GM19240 (cell line): ENCODE data around the gene FOXJ1.

Experiments used
- DNase-seq: peaks from one replicate; pipeline ENCODE4 v3.0.0; 2011; ENCODE audit warnings: low spot score; ENCODE audit not compliant: insufficient read length

Gene FOXJ1

DNA sequence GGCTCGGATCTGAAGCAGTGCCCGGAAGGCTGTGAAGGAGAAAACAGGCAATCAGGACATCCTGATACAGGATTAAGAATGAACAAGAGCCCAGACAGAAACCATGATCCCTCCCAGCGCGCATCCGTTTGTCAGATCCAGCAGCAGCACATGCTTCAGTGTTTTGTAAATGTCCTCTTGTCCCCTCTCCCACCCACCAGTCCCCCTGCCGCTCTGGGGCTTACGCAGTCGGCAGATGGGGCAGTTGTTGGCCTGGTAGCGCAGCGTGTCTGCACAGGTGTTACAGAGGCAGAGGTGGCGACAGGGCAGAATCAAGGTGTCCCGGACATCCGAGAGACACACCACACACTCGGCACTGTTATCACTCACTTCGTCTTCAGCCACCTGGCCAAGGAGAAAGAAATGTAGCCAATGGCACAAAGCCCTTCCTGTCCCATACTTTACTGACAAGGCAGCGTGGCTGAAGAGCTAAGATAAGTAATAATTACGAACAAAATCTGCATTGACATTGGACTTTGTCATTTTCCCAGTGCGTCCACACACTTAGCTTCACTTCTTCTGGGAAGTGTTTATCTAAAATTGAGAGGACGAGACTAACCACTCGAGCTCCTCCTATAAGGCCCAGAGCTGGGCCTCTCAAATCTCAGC is 20.7 kb upstream of the FOXJ1 start:
- no peak for DNase-seq

DNA sequence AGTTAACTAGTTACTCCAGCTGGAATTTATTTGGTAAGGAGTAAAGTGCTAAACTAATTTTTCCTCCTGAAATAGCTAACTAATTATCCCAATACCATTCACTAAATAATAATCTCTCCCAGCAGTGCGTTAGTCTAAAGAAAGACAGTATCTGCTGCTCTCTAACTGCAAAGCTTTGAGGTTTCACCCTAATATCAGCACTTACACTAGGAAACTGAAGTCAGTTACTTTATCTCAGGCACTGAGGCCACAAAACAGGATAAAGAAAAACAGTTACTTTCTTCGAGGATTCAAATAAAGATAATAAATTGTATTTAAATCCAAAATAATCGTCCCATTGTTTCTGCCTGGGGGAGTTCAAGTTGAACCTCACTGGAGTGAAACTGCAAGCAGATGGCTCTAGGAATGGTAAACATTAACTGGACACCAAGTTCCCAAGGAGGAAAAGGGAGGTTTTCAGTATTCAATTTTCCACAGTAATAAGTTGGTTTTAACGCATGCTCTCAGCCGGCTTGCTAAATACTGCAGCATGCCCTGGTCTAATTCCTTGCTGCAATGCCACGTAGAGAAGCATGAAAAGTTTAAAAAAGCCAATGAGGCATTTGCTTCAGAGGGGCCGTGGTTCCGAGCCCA is 20.0 kb upstream of the FOXJ1 start:
- DNase-seq, result no peak

DNA sequence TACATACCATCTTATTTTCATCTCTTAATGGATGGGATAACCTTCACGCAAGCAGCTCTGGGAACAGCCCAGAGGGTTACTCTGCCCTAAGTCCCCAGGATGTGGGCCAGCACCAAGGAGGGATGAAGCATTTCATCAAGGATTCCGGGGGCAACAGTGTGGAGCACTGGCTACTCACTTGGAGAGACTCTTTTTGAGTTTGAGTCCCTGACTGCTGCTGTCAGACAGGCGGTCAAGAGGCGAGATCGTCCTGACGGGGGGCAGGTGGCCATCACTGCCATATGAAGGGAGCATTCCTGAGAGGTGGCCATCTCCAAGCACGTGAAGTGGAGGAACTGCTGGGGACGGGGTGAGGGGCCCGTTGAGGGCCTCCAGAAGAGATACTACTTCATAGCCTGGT is 18.1 kb upstream of the FOXJ1 start:
- no peak for DNase-seq

DNA sequence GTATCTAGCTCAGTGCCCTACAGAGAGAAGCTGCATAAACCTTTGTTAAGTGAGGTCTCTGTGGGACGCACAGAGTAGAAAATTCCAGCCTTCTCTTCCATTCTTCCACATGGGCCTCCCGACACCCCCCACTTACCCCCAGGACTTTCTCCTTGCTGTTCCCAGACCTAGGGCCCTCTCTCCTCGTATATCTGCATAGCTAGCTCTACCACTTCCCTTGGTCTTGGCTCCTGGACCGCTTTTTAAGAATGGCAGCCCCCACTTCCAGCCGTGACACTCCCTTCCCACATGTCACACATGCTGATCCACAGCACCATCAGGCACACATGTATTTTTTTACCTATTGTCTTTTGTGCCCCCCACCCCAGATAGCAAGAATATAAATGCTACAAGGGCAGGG is 16.7 kb upstream of the FOXJ1 start:
- no peak for DNase-seq

DNA sequence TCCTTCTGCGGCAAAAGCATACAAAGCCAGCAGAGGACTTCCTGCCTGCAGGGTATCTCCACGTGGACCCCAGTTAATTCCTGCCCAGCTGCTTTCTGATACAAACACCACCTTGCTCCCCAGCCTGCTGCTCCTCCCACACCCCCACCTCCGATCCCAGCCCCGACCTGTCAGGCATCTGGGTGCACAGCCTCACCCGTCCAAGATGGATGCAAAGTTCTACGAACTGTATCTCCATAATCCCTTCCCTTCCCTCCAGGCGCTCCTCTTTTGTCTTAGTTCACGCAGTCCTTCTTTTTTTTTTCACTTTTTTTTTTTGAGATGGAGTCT is 15.6 kb upstream of the FOXJ1 start:
- DNase-seq, result no peak

DNA sequence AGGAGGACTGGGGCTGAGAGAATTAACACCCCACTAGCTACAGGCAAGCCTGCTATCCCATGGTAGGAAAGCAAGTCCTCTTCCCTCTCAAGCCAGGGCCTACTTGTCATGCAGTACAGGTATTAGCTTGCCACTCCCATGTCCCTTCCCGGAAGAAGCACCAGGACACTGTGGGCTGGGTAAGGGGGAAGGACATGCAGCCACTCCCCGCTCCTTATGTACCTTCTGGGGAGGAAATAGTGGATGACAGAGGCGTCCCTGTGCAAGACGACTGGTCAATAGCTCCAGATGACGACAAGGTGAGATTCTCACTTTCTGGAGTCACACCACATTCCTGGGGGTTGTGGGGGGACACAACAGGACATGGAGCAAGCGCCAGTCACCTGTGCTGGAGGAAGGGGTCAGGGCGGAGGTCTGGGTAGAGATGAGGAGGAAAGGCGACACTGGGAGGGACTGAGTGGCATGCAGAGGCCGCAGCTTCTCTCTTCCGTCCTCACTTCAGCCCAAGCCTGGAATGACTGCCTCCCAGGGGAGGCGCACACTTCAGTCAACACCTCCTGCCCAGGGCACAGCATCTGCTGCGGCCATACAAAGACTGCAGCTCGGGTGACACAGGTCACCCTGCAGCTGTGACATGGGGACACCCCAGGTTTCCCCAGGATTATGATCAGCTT is 15.1 kb upstream of the FOXJ1 start:
- no peak for DNase-seq

DNA sequence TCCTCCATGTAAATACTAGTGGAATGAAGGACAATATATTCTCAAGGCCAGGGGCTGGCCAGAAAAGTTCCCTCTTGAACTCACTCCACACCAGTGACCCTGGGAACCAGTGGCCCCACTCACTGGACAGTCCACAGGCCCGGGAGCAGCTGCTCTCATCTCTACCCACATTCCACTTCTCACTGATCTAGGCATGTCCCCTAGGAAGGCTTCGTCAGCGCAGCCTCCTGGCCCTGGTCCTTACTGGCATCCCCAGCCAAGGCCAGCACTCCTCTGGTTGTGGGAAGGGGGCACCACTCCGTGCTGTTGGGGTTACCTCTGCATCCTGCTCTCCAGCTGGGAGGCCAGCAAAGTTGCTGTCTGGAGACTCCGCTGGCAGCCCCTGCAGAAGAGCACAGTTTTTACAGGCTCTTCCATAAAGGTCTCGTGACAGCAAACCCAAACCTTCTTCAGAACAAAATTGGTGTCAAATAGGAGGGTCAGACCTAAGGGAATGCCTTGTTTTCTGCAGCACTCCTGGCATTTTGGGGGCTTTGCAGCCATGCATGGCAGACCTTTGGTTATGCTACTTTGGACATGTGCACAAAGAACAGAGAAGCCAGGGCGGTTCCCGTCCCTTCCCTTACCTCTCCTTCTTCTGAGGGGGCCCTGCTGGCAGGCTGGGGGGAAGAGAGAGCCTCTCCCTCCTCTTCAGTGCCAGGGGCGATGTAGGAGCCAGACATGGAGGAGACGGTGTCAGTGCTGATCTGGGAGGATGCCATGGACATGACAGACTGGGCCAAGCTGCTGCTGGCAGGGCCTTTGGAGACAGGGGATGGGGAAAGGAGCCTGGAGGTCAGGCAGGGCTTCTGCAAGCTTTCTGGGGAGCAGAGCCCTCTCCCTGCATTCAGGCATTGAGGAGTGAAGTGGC is 14.1 kb upstream of the FOXJ1 start:
- DNase-seq, result no peak

DNA sequence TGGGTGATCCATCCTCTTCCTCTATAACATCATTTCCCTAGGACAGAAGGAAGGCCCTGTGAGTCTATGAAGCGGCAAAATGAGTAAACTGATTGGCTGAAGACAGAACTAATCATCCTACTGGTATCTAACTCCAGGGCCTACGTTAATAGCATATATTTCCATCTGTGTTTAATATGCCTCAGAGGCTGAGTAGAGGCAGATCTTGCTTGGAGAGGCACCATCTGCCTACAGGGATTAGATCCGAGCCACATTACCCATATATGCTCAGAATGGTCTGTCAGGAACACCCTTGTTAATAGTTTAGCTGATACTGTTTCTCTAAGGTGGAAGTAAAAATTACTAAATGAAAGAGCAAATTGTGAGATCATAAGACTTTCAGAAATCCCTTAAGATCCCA is 13.2 kb upstream of the FOXJ1 start:
- DNase-seq, result no peak

DNA sequence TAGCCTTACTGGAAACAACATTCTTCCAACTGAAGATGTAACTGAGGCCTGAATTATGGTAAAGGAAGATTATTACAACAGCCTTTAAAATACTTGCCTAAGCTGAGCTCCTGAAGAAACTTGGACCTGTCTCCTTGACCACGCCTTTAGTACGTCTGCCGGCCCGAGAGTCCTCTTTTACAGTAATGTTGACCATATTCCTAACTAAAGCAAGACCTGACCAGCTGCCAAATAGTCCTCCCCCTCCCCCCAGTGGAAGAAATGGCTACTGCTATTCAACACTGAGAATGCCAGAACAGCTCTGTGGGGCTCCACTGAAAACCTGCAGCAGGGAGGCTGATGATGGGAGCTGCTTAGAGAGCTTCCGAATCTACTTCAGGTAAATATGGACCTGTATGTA is 12.6 kb upstream of the FOXJ1 start:
- no peak for DNase-seq

DNA sequence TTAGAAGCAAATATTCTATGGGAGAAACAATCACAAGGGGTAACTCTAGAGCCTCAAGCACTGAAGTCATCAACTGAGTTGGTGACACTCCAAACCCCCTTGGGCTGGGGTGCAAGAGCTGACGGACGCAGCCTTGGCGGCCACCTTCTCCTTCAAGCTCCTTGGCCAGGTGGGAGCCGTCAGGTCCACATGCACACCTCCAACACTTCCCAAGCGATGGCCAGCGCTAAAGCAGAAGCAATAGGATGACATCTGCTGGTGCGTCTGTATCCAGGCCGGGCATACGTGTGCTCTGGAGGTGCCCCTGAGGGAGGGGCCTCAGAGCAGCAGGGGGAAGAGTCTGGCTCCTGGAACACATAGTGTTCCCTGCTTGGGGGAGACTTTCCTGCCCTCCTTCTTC is 12.2 kb upstream of the FOXJ1 start:
- DNase-seq, result no peak

DNA sequence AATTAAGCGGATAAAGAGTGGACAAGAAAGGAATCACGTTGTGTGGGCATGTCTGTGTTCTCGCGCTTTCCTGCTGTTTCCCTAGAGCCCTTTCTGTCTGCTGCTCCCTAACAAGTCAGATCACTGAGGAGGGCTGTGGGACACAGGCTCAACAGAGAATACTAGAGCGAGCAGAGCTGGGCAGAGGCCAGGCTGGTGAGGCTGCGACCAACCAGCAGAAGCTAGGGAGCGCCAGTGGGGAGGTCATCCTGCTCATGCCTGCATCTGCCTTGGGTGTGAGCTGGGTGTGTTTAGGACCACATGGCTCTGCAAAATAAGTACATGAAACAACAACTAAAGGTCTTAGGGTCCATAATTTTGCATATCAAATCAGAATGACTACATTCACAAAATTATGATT is 11.5 kb upstream of the FOXJ1 start:
- no peak for DNase-seq

DNA sequence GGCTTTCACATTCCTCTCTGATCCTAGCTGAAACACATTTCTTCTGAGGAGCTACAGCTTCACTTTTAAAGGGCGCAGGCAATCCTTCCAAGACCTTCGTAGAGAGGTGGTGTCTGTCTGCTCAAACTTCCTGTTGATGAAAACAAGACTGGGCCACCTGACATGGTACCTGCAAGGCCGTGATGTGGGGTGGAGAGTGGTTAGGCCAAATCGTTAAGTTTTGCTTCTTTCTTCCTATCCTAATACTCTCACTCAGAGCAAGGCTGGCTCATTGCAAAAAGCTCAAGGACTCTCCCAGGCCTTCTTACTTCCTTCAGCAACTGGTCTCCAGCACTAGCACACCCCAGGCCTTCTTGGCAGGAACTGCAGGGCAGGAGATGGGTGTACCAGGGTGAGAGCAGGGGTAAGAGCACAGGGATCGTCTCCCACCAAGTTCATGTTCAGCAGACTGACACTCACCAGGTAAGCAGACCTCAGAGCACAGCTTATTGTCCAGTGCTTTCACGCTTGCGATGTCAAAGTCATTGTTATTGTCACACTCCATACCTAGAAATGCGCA is 10.9 kb upstream of the FOXJ1 start:
- no peak for DNase-seq

DNA sequence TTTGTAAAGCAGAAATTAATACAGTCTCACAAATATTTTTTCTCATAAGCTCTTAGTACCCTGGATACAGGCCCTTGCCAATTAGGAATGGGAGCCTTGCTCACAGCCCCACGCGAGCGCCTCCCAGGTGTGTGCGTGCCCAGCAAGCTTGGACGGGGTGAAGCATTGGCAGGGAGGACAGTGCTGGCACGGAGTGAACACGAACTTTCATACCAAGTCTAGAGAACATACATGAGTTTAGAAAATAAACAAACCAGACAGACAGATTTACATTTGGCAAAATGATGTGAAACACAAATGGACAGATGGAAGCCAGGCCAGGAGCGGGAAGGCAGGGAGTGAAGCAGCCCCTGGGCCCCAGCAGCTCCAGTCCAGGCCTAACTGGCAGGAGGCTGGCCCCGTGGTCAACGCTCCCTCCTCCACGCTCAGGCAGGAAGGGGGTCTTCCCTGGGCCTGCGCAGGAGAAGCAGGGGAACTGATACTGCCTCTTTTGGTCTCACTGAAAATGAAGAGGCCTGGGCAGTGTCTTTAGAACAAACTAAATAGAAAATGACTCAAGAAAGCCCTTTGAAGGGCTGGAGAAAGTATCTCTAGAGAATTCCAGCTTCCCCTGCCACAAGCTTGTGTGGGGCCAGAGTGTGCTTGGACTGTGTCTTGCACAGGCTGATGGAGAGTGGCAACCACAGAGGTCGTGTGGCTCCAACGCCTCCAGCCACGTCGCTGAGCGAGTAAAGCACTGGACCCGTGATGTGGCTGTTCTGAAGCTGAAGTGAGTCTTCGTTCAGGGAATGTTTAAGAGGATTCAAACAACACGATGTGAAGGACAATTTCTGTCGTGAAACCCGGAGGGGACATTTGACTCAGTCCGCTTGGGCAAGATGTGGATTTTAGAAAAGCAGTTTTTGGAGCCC is 9.9 kb upstream of the FOXJ1 start:
- DNase-seq, result no peak

DNA sequence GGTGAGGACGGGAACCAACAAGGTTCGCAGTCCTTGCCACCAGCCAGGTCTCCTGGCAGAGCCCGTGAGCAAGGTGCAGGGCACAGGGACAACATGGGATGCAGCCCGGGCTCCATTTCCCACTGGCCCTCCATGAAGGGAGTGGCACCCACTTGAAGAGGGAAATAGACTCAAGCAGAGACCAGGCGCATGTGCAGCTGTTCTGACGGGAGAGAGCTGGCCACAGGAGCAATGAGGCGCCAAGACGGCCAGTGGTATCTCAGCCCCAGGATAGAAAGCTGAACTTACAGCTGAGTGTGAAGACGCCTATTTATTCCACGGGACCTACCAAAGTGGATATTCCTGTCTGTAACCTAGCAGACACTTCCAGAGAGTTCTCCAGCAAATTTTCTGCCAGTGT is 8.2 kb upstream of the FOXJ1 start:
- no peak for DNase-seq

DNA sequence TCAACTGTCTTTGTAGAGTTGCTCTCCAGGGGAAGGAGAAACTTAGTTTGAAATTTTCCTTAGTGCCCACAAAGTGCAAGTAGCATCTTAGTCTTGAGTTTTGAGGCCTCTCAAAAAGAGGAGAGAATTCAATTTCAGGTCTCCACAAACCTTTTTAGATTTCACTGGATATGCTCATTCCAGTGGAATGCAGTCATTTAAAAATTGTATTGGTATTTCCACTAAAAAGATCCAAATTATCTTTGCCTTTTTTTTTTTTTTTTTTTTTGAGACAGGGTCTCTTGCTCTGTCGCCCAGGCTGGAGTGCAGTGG is 6.9 kb upstream of the FOXJ1 start:
- DNase-seq, result no peak

DNA sequence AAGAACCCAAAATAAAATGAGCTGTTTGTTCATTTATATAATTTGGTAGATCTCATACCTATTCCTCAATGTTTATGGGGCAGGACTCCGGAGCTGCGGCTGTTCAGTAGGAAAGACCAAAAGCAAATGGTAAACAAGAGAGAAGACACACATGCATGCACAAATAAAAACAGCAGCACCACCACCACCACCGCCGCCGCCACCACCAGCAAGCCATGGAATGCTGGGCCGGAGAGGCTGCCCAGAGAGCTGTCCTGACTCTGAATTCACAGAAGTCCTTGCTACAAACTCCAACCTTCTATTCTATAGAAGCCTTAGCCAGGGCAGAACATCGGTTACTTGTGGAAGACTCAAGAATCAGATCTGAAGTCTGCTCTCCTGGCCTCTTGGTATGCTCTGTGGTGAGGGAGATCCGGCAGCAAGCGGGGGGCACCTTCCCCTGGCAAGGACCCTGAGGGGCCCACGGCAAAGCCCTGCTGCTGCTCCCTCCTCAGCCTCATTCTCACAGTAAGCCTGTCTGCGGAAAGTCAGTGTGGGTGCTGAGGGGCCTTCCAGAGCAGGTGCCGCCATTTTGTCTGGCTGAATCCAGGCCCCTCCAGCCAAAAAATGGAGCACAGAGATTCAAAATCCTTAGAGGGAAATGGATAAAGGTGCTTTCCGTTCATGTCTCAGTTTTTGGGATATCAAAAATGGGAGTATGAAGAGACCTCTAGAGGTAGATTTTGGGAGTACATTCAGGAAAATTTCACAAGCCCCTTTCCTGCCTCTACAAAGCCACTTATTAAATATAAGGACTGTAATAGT is 6.4 kb upstream of the FOXJ1 start:
- DNase-seq, result no peak

DNA sequence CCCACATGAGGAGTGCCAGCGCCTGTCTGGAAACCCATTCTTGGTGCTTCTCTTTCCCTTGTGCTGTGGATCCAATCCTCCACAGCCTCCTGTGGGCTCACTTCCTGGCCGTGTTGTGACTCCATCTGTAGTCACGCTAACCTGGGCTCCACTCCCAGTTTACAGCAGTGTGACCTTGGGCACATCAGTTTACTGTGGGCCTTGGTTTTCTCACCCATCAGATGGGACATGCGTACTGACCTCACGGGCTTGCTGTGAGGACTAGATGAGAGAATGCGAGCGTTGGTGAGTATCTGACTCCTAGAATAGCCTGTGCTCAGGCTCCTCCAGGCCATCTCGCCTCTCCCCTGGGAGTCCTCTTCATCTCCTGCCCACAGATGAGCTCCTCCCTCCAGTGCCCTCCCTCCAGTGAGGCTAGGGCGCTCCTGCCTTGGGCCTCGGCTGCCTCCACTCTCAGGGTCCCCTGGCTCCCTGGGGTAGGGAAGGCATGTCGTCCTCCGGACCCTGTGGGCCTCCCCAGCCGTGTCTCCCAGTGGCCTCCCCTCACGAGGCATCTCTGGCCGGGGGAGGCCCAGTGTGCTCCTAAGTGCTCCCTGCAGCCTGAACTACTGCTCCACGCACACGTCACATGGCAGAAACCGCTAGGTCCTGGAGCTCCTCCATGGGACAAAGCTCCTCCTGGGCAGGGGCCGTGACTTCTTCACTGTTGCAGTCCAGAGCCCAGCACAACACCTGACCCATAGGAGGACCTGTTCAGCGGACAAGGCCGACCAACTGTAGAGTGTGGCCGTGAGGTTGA is 5.2 kb upstream of the FOXJ1 start:
- no peak for DNase-seq

DNA sequence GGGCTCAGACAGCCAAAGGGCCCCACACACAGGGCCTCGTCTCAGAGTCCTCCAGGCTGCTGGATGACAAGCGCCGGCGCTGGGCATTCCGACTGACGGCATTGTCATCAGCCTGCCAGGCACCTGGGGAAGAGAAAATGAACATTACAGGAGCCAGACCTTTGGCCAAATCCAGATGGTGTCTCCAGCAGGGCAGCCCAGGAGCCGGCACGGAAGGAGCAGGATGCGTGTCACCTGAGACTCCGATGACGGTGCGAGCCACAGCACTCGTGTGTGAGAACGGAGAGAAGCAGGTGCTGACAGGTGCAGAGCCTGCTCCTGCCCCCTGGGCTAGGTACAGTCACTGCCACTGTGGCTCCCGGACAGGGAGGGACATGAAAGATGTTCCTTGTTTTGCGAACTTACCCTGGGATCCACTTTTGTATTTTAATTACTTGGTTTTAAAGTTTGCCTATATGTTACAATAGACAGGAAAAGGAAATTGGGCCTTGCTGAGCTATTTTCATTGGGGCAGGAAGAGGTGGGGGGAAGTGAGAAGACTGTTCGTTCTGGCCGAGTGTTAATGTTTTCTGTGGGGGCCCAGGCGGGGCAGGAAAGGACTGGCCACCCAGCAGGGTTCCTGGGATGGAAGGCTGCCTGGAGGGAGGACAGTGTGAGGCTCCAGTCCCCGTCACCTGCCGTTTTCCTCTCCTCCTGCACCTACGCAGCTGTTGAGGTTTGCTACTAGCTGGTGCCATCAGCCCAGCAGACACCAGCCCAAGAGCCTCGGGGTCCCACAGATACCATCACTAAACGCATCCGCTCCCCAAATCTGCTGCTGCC is 4.4 kb upstream of the FOXJ1 start:
- DNase-seq, result no peak
